Measurements from ENCODE around the gene PTCSC3.

PTCSC3 gene

DNA sequence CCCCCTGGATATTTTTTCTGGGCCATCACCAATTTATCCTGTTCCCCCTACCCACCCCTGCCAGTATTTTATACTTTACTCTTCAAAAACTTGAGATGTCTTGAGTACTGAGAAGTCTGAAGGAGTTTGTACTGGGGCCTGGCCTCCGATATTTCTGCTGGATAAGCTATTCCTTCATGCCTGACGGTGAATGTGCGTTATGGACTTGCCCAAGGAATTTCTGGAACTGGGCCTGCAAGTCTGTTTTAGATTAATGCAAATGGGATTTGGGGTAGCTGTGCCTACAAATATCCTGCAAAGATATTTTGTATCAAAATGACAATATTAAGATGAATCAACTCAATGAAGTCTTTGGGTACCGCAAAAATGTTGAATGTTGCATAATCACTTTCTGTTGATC, at the start of gene PTCSC3:
TSS of gene PTCSC3 (minus strand) at position 199 of the 400 bp plus-strand sequence.
- peak; percentile 11 for DNase-seq

DNA sequence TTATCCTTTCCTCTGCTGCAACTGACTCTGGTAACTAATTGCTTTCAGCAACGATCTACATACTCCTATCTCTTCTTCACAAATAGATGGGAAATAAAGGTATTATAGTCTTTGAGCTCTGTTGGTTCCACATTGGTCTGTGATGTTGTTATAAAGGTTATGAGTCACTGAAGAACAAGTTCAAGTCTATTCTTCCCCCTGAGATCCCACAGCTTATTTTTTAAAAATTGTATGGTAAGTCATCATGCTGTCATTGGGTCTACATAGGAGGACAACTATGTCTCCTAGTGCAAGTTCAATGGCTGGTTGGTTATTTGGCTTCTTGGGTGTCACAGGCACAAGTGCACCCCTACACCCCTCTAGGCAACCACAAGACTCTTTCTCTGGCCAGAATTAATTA, 49.6 kb upstream of the PTCSC3 start:
- no peak for DNase-seq

DNA sequence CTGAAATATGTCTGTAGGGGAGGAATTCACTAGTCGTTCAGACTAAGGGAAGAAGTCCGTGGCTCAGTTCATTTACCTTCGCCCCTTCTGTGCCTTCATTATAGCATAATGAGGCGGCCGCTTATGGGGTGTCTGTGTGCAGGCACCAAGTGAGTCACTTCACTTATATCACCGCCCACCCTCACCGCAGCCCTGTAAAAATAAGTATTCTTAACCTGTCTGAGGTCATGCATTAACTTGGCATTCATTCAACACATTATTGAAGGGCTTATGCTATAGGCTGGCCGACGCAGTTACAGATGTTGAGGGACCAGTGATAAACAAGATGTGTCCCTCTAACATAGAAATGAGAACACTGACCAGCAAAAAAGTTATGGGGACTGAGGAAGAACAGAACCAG, 47.7 kb upstream of the PTCSC3 start:
- no peak for DNase-seq

DNA sequence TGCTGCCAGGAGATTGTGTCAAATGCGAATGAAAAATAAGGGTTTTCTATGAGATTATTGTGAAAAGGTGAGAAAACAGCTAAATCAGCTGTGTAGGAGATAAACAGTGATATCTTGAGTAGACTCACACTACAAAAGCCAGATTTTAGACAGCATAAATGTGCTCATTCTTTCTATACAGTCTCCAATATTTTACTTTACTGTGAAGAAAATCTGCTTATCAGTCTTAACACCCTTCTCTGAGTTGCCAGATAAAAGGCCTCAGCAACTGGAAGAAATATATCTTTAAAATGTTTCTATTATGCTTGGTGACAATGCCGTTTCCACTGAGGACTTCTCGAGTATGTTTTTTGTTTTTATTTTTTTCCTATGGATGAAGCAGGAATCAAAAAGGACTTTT, 47.0 kb upstream of the PTCSC3 start:
- DNase-seq, result no peak

DNA sequence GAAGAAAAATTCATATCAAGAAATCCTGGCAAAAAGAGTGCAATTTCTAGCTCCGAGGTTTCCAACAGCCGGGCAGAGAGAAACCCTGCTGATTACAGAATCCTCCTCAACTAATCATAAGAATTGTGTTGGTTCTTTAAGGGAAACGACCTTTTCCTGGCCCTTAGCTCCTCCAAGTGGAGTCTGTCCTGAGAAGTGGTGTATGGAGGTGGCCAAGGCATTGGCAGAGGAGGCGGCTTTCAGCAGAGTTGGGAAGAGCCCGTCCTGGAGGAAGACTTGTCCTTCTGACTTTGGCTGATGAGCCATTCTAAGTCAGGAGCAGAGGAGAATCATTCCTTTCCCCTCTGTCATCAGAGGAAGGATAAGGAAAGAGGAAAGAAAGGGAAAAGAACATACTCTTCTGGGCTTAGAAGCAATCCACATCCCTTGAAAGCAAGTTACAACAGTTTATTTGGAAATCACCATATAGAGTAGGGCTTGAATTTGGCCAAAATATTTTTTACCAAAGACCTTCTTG, 46.5 kb upstream of the PTCSC3 start:
- DNase-seq, result no peak

DNA sequence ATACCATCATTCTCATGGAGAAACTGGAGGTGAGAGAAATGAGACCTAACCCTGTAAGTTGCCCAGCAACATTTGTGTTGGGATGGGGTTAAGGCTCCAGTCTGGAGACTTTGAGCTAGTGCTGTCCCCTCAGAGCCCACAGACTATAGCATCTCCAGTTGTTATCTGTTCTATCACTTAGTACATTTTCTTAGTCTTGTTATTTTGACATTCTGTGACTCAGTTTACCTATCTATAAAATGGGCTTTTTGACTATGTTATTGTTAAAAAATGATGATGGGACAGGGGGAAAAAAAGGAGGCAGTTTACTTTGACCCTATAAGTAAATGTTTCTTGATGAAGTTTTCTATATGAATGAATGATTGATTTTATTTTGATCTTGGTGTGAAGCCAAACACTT, 45.8 kb upstream of the PTCSC3 start:
- no peak for DNase-seq

DNA sequence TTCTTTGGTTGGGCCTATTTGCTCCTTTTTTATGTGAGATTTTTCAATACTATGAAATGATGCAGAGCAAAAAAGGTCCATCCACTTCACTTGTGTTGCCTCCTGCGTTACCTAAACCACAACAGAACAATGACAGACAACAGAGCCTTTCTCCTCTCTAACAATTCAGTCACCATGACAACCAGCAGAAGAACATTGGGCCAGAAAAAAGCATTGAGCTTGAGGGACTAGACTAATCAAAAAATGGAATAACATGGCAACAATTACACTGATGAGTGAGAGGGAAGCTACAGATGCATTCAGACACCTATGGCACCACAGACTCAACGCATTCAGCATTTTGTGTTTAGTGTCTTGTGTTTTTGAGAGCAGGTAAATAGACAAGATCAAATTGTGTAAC, 44.6 kb upstream of the PTCSC3 start:
- DNase-seq, result no peak

GRCh38 chr14:36217732-36218131, 41.2 kb upstream of the PTCSC3 start:
- DNase-seq, result no peak

DNA sequence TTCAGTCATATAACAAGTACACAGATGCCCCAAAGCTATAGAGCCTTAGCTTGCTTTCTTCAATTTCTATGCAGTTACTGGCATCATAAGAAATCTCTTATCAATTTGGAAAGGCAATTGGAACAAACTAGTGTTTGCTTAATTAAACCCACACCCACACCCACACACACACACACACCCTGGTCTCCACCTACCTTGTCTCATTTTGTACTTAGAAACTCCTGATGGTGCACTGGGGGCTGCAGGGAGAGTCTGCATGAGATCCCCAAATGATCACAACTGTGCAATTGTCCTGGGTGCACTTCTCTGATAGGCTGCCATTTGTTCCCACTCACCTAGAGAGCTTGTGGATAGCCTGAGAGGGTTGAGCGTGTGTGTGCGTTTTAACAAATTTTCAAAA, 40.5 kb upstream of the PTCSC3 start:
- no peak for DNase-seq

GRCh38 chr14:36215217-36215598, 38.7 kb upstream of the PTCSC3 start:
- DNase-seq, result no peak

DNA sequence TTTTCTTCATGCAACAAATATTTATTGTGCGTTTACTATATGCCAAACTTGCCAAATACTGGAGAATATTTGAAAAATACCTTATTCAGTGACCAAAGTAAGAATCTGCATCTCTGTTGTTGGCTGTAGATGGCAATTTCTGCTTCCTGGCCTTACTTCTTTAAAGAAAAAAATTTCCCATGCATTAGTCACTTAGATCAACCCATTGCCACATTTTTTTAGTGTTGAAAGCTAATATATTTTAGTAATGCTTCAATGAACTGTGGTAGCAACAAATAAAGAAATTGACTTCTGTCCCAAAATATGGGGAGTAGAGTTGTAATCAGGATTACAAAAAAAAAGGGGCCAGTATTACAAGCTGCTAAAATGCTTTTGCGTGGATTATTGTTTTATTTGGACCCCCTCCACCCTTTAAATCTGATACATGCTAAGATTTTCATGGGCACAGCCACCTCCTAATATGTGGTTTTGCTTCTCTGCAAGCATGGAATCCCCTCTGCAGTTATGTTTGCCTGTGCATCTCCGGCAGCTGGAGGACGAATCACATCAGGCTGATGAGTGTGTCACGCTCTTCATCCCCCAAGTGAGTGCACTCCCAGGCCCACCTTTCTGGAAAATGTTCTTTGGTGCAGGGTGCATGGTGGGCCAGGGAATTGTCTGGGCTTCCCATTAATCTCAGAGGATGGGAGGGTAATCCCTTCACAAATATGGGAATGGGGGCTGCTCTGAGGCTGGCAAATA, 38.1 kb upstream of the PTCSC3 start:
- peak; percentile 74 for DNase-seq

DNA sequence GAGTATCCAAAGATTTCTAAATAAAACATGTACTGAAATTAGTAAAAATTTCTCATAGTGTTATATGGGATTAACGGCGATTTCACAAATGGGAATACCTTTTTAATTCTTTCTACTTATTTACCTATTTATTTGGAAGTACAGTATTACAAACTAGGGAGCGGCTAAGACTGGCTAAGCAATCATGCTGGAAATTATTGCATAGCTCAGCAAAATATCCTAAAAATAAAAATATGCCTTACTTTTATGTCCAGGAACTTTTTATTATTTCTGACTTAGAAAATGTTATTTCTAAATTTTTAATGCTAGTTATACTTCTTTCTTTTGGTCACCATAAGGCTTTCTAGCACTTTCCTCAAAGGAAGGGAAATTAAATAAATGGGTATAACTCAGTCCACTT, 36.5 kb upstream of the PTCSC3 start:
- DNase-seq, result no peak

GRCh38 chr14:36212577-36212976, 36.1 kb upstream of the PTCSC3 start:
- no peak for DNase-seq

DNA sequence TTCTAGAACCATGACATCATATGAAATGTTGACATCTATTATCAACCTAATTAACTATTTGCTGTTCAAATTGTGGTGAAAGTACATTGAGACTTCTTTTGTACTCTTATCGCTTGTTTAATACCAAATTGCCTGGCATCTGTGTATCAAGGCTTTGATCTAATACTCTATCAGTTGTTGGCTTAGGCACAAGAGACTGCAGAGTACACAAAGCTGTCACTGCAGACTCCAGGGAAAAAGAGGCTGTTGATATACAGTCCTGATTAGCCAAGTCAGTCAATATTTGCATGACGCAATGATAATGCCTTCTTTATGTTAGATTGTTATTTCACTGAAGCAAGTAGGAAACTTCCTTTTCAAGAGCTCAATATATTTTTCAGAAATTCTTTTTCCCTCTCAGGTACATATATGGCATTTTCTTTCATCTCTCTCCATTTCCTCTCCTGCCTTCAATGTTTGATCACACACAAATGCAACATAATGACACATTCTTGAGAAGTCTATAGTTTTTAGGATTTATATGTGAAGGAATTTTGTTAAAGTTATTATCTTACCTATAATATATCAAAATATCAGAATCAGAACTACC, 32.3 kb upstream of the PTCSC3 start:
- DNase-seq, result no peak

- DNase-seq, result no peak
Measured at GRCh38 chr14:36207500-36207899, 31.0 kb upstream of the PTCSC3 start.

GRCh38 chr14:36204461-36205073, 28.0 kb upstream of the PTCSC3 start:
- DNase-seq, result no peak

DNA sequence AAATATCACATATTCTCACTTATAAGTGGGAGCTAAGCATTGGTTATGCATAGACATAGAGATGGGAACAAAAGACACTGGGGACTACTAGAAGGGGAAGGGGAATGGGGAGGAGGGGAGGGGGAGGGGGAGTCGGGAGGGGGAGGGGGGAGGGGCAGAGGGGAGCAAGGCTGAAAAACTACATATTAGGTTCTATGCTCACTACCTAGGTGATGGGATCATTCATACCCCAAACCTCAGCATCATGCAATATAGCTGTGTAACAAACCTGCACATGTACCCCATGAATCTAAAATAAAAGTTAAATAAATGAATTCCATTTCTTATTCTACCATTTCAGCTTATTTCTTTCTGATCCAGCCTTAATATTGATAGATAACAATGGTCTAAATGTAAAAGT, 21.9 kb upstream of the PTCSC3 start:
- DNase-seq, result no peak

DNA sequence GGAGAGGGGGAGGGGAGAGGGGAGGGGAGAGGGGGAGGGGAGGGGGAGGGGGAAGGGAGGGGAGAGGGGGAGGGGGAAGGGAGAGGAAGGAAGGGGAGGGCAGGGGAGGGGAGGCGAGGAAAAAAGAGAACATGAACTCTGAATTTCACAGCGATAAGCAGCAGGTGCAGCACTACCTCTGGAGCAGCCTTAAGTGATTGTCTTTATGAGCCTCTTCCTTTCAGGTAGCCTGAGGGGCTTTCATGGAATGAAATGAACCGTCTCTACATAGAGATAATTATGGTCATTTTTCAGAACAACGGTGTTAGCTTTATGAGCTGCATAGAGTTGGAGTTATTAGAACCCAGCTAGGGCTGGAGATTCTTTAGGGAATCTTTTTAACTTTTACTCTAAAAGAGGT, 18.1 kb upstream of the PTCSC3 start:
- DNase-seq, result no peak

DNA sequence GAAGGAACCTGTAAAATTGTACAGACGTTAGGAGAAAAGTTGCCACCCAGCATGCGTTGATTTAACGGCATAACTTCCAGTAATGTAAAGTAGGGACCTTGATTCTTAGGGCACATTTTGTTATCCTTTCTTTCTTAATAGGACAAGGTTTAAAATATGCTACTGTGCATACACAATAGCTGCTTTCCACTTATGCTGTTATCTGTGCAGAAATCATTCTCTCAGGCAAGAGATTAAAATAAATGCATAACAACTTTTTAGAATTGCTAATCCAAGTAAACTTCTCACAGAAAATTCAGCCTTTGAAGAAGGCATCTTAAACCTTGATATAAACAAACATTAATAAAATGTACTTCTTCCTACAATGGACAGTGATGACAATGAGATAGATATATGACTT, 16.0 kb upstream of the PTCSC3 start:
- DNase-seq, result no peak

DNA sequence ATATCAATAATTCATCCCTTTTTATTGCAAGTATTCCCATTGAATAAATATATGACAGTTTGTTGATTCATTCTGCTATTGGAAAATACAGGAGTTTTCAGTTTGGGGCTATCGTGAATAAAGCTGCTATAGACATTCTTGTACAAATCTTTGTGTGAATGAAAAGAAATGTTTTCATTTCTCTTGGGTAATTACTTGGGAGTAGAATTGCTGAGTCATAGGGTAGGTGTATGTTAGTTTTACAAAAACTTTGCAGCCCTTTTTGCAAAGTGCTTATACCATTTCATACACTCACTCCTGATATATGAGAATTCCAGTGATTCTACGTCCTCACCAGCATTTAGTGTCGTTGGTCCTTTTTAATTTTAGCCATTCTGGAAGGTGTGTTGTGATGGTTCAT, 6.9 kb upstream of the PTCSC3 start:
- DNase-seq, result no peak

DNA sequence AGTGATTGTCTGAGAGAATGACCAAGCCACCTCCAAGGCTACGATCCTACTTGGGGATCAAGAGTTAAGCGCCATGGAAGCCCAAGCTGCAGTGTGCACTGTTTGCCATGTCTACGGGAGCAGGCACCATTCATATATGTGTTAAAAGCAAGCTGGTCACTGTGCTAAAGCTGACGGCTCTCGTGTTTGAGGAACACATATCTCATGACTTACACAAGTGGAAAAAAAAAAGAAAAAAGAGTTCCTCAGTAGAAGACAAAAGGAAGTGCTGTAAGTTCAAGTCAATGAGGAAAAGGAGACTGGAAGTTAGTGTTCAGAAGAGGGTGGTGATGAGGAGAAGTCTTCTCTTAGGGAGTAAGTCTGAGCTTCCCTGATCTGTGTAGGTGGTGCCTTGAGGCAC, 4.9 kb upstream of the PTCSC3 start:
- no peak for DNase-seq

- no peak for DNase-seq
Measured at GRCh38 chr14:36177489-36177888, 967 bp upstream of the PTCSC3 start.

- DNase-seq, result no peak
Measured at GRCh38 chr14:36174767-36175424, 1.6 kb downstream of the PTCSC3 start.

DNA sequence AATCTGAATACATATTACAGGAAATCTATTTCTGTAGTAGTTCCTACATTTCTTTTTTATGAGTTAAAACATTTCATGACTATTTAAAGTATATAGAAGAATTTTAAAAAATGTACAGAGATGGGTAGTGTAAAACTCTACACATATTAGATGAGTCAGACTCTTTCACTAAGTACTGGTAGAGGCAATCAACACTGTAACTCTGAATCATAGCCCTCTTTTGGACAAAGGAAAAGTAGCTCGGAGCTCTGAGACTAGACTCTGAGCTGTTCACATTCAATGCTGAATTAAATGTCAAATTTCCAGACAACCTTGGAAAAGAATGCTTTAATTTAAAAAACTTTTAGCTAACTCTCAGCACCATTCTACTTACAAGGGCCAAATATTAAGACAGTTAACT, 3.4 kb downstream of the PTCSC3 start:
- DNase-seq, result no peak

Data from kidney glomerular epithelial cell (primary cell).